ENCODE data around the gene CDK12. TPM values are rescaled to one million over a fixed set of nuclear protein-coding genes. Genes with fewer than 3 reads are reported as not detected.

CDK12 gene
- total RNA-seq, 4 donors from 2014 or later = 46.1 to 71.6 (median 50.6) TPM

DNA sequence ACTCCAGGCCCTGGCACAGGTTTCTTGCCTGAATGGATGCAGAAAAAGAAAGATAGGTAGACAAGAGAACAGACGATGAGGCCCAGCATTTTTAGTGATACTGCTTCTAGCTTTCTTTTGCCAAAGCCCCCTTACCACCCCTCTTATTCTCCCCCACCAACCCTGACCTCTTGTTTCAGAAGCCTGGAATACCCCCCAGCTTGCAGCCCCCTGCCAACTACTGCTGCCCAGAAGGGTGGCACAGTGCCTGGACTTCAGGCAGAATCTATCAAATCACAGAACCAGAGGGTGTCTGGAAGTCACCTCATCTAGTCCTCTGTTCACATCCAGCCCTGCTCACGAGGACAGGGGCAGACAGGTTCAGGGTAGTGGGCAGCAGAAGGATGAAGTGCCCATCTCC, 110.8 kb downstream of the CDK12 start:
- Histone ChIP-seq H3K4me3 (replicated peaks in 1 of 3) (no peak overlapping the region), H3K36me3 (peaks cover 0 to 2% of the 10 kb centered on the region in 2 donors), H3K9me3 (no peaks in the 10 kb centered on the region), H3K27me3 (no peaks in the 10 kb centered on the region), H3K4me1 (peaks cover 0 to 5% of the 10 kb centered on the region in 2 donors), H3K27ac (no peak overlapping the region)
- TF ChIP-seq POLR2A (IDR thresholded peaks at IDR 0.05) = no peak
- no peak for DNase-seq
- 86 to 95% methylated on average over 2 of the region's 2 CpGs for WGBS, 2 donors
- intact Hi-C loops (cut with DNase I) = no loop called here

DNA sequence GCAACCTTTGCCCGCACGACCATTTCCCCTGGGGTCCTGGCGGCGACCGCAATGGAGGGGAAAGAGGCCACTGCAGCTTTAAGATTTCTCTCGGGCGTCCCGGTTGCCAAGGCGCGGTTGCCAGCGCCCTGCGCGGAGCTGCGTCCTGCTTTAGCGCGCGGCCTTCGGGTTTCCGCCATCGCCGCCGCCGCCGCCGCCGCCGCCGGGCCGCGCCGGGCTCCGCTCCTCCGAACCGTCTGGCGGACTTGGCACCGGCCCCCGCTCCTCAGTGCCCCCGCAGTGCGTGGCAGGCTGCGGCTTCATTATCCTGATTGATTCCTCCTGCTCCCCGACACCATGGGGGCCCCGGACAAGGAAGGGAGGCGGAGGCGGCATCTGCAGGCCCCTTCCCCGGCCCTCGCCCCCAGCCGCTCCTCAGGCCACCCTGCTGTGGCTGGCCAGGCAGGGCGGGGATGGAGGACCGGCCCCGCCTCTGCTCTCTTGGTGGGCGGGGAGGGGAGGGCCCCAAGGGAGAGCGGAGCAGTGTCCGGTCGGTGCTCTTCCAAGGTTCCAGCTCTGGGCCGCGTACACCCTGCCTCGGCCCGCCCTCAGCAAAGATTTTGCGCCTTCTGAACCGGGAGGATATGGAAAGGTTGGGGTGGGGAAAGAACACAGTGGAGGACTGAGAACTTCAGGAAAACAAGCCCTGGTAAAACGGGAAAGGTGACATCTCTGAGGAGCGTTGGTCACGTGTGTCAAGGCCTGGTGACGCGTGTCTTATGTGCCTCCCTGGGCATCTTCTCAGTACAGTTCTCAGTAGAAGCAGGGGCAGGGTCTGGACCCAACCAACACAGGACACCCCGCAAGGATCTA, 112.4 kb downstream of the CDK12 start:
- Histone ChIP-seq H3K4me3 (replicated peaks in 1 of 3) (peak overlapping the region in 2 of 3 donors; percentile 55 to 58), H3K27me3 (no peaks in the 10 kb centered on the region), H3K4me1 (peaks cover 0 to 5% of the 10 kb centered on the region in 2 donors), H3K27ac (peak overlapping the region; percentile 68 to 76 (median 72)), H3K9me3 (no peaks in the 10 kb centered on the region), H3K36me3 (no peaks in the 10 kb centered on the region)
- DNase-seq = peak; percentile 66 to 67
- 4% methylated on average over 18 to 43 of the region's 66 CpGs for WGBS, 2 donors
- intact Hi-C loops (cut with DNase I) = no loop called here
- no peak for TF ChIP-seq POLR2A (IDR thresholded peaks at IDR 0.05)
- TF ChIP-seq, protein P1, sequence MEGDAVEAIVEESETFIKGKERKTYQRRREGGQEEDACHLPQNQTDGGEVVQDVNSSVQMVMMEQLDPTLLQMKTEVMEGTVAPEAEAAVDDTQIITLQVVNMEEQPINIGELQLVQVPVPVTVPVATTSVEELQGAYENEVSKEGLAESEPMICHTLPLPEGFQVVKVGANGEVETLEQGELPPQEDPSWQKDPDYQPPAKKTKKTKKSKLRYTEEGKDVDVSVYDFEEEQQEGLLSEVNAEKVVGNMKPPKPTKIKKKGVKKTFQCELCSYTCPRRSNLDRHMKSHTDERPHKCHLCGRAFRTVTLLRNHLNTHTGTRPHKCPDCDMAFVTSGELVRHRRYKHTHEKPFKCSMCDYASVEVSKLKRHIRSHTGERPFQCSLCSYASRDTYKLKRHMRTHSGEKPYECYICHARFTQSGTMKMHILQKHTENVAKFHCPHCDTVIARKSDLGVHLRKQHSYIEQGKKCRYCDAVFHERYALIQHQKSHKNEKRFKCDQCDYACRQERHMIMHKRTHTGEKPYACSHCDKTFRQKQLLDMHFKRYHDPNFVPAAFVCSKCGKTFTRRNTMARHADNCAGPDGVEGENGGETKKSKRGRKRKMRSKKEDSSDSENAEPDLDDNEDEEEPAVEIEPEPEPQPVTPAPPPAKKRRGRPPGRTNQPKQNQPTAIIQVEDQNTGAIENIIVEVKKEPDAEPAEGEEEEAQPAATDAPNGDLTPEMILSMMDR (IDR thresholded peaks at IDR 0.05) = no peak

DNA sequence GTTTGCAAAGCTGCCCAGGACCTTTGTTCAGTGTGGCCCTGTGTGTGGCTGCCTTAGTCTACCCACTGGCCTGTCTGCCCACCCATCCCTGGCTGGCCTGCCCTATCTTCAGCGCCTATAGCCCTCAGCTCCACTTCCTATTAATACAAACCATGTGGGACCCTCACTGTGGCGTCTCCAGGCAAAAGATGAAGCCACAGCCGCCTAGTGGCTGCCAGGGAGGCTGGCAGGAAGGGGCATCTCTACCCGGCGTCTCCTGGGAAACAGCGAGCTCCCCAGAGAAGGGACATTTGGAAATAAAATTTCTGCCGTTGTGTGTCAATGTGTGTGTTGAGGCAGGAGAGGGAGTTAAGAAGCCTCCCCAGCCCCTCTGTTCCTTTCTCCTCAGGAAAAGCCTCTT, 114.9 kb downstream of the CDK12 start:
- Histone ChIP-seq H3K27ac (no peak overlapping the region), H3K4me1 (peaks cover 0 to 5% of the 10 kb centered on the region in 2 donors), H3K4me3 (replicated peaks in 1 of 3) (no peak overlapping the region), H3K9me3 (no peaks in the 10 kb centered on the region), H3K36me3 (no peaks in the 10 kb centered on the region), H3K27me3 (no peaks in the 10 kb centered on the region)
- TF ChIP-seq POLR2A (IDR thresholded peaks at IDR 0.05) = no peak
- TF ChIP-seq, protein P1 (IDR thresholded peaks at IDR 0.05) = peak in 2 of 6 experiments; percentile 19 to 36
- no peak for DNase-seq
- 29 to 36% methylated on average over 7 of the region's 7 CpGs for WGBS, 2 donors
- intact Hi-C loops (cut with DNase I) = no loop called here

DNA sequence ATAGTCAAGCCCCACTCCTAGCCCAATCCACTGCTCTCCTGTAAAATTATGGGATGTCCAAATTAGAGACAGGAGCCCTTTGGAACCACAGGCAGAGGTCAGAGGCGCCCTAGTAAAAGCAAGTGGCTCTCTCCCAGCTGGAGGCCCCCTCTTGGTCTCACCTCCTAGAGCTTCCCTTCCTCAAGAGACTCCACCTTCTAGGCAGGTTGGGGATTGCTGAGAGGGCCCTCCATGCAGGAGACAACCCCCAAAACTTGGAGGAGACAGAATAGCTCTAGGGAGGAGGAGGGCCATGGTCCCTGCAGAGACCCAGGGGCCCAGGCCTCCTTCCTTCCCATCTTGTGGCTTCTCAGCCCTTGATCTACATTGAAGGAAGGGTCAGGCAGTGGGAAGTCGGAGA, 117.0 kb downstream of the CDK12 start:
- 89 to 97% methylated on average over 2 of the region's 2 CpGs for WGBS, 2 donors
- Histone ChIP-seq H3K4me1 (peaks cover 0 to under 1% of the 10 kb centered on the region in 2 donors), H3K36me3 (no peaks in the 10 kb centered on the region), H3K9me3 (no peaks in the 10 kb centered on the region), H3K4me3 (replicated peaks in 1 of 3) (no peak overlapping the region), H3K27me3 (no peaks in the 10 kb centered on the region), H3K27ac (no peak overlapping the region)
- TF ChIP-seq, protein P1 (IDR thresholded peaks at IDR 0.05) = no peak
- no peak for TF ChIP-seq POLR2A (IDR thresholded peaks at IDR 0.05)
- intact Hi-C loops (cut with DNase I) = no loop called here
- DNase-seq = no peak

DNA sequence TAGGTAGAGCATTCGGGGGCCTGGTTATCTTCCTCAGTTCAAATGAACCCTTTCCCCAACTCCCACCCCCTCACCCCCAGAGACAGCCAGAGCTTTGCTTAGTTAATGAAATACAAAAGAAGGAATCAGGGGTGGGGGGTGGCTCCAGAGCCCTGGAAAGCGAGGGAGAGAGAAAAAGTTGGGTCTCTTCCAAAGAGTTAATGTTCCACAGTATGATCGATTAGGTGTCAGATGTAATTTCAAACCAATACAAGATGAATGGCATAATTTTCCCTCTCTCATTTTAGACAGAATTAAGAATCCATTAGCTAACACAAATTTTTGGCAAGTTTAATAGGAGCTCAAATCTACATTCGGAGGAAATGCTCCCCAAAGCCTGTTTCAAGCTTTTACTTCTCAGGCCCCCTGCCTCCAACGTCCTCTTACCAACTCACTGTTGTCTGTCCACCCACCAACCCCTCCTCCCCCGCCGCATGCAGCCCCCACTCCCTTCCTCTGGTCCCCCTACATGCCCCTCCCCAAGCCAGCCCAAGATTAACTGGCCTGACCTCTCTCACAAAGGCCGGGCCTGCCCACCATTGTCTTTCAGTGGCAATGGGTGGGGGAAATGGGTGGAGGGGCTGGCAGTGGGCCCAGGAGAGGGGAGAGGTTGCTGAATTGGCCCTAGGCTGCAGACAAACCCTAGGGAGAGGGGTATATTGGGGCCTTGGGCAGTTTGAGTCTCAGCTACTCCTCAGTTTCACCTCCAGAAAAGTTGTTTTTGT, 118.2 kb downstream of the CDK12 start:
- intact Hi-C loops (cut with DNase I) = no loop called here
- WGBS, 2 donors = 52 to 53% methylated on average over 8 of the region's 8 CpGs
- DNase-seq = no peak

More for the DNA sequence above, 118.2 kb downstream of the CDK12 start:
- no peaks in the 10 kb centered on the region for H3K4me1 ChIP-seq
- H3K27ac ChIP-seq = no peak overlapping the region
- no peaks in the 10 kb centered on the region for H3K27me3 ChIP-seq
- H3K36me3 ChIP-seq = no peaks in the 10 kb centered on the region
- no peaks in the 10 kb centered on the region for H3K9me3 ChIP-seq
- TF ChIP-seq, protein P1 (IDR thresholded peaks at IDR 0.05) = no peak
- no peak for TF ChIP-seq POLR2A (IDR thresholded peaks at IDR 0.05)
- no peak overlapping the region for H3K4me3 ChIP-seq (replicated peaks in 1 of 3)
